Left ventricle myocardium inferior (tissue), 1 donor: ENCODE data around the gene BROX. TPM values are rescaled to one million over a fixed set of nuclear protein-coding genes. Genes with fewer than 3 reads are reported as not detected.

Experiments used
- DNase-seq: peaks from one replicate; pipeline ENCODE4 v3.0.0-alpha.2; 2020
- H3K27ac ChIP-seq: fragments of 200-600 bp; replicated peaks from 2 replicates; pipeline ENCODE4 v1.8.0; 2021
- H3K27me3 ChIP-seq: fragments of 200-600 bp; 2 replicates; pipeline ENCODE4 v1.8.0; 2021; ENCODE audit warnings: low read depth
- H3K36me3 ChIP-seq: fragments of 200-600 bp; 2 replicates; pipeline ENCODE4 v1.8.0; 2021
- H3K4me1 ChIP-seq: fragments of 200-600 bp; 2 replicates; pipeline ENCODE4 v1.8.0; 2021
- H3K4me3 ChIP-seq: fragments of 200-600 bp; 2 replicates; pipeline ENCODE4 v1.8.0; 2021; ENCODE audit warnings: mild to moderate bottlenecking, moderate library complexity
- H3K9me3 ChIP-seq: fragments of 200-600 bp; replicated peaks from 2 replicates; pipeline ENCODE4 v1.8.0; 2021
- intact Hi-C: fragments of 100-400 bp; cut with micrococcal nuclease; formaldehyde crosslinking; loops from one replicate; pipeline ENCODE4 v1.11.0; 2022
- total RNA-seq: library from RNA; stranded (reverse); fragmentation: NEBNext Ultra II Directional; extraction: Animal tissue kit (Norgen Biotek cat#: 25700); gene quantifications from one replicate; pipeline ENCODE4 v1.2.1, GENCODE V29; 2021
- TF ChIP-seq, protein P1 (sequence below): fragments of 200-600 bp; IDR thresholded peaks from 2 replicates; pipeline ENCODE4 v1.8.0; 2021; ENCODE audit warnings: antibody characterized with exemption, mild to moderate bottlenecking, borderline replicate concordance
- donor health status: DM: no; HTN: yes; CAD: no; lungs with severe emphysema.

BROX gene
- total RNA-seq, 1 donor from 2014 or later = 28.9 TPM

DNA sequence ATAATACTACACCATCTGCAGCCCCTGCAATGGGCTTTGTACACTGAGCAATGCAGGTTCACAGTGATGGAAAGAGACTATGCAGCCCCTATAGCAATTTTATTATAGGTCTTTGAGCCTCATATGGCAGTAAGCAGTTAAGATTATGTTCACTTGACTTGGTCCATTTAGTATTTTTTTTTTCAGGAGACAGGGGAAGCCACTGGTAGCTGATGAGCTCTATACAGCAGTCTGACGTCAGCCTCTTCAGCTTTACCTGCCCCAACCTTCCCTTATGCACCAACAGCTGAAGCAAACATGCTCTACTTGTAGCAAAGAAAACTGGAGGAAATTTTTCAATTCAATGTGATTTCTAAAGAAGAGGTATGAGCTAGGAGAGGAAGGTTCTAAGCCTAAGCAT is 32.3 kb upstream of the BROX start:
- no peak for DNase-seq
- no peaks in the 10 kb centered on the region for H3K27me3 ChIP-seq
- H3K4me1 ChIP-seq = no peaks in the 10 kb centered on the region
- H3K27ac ChIP-seq = no peak overlapping the region
- no peak overlapping the region for H3K4me3 ChIP-seq
- intact Hi-C loops = no loop called here
- peaks cover 36% of the 10 kb centered on the region for H3K36me3 ChIP-seq
- H3K9me3 ChIP-seq = no peaks in the 10 kb centered on the region
- TF ChIP-seq, protein P1, sequence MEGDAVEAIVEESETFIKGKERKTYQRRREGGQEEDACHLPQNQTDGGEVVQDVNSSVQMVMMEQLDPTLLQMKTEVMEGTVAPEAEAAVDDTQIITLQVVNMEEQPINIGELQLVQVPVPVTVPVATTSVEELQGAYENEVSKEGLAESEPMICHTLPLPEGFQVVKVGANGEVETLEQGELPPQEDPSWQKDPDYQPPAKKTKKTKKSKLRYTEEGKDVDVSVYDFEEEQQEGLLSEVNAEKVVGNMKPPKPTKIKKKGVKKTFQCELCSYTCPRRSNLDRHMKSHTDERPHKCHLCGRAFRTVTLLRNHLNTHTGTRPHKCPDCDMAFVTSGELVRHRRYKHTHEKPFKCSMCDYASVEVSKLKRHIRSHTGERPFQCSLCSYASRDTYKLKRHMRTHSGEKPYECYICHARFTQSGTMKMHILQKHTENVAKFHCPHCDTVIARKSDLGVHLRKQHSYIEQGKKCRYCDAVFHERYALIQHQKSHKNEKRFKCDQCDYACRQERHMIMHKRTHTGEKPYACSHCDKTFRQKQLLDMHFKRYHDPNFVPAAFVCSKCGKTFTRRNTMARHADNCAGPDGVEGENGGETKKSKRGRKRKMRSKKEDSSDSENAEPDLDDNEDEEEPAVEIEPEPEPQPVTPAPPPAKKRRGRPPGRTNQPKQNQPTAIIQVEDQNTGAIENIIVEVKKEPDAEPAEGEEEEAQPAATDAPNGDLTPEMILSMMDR = no peak

DNA sequence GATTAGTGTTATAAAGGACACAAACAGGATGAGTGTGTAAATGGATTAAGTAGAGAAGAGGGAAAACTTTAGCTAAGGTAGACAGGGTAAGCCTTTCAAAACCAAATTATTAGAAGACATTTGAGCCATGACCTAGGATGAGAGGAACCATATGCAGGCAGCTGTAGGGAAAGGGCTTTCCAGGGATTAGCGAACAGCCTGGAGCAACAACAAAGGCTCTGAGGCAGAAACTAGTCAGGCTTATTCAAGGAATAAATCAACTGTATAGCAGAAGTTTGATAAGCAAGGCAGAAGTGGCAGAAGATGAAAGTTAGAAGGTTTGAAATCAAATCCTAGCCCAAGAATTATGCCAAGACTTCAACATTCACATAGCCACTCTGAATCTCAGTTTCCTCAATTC is 21.3 kb upstream of the BROX start:
- Histone ChIP-seq H3K4me1 (no peaks in the 10 kb centered on the region), H3K27ac (no peak overlapping the region), H3K4me3 (no peak overlapping the region), H3K9me3 (no peaks in the 10 kb centered on the region), H3K27me3 (no peaks in the 10 kb centered on the region), H3K36me3 (peaks cover 31% of the 10 kb centered on the region)
- TF ChIP-seq, protein P1 = no peak
- intact Hi-C loops = no loop called here
- no peak for DNase-seq

GRCh38 chr1:222694927-222695326 is 17.4 kb upstream of the BROX start:
- H3K4me1 ChIP-seq = peaks cover 9% of the 10 kb centered on the region
- TF ChIP-seq, protein P1 = no peak
- no peaks in the 10 kb centered on the region for H3K9me3 ChIP-seq
- peaks cover 32% of the 10 kb centered on the region for H3K36me3 ChIP-seq
- no peak for DNase-seq
- intact Hi-C loops = no loop called here
- H3K27me3 ChIP-seq = no peaks in the 10 kb centered on the region
- H3K27ac ChIP-seq = no peak overlapping the region
- H3K4me3 ChIP-seq = no peak overlapping the region

GRCh38 chr1:222696741-222697140 is 15.6 kb upstream of the BROX start:
- intact Hi-C loops = no loop called here
- Histone ChIP-seq H3K27me3 (no peaks in the 10 kb centered on the region), H3K4me1 (peaks cover 9% of the 10 kb centered on the region), H3K9me3 (no peaks in the 10 kb centered on the region), H3K4me3 (no peak overlapping the region), H3K27ac (no peak overlapping the region), H3K36me3 (peaks cover 42% of the 10 kb centered on the region)
- TF ChIP-seq, protein P1 = no peak
- no peak for DNase-seq

DNA sequence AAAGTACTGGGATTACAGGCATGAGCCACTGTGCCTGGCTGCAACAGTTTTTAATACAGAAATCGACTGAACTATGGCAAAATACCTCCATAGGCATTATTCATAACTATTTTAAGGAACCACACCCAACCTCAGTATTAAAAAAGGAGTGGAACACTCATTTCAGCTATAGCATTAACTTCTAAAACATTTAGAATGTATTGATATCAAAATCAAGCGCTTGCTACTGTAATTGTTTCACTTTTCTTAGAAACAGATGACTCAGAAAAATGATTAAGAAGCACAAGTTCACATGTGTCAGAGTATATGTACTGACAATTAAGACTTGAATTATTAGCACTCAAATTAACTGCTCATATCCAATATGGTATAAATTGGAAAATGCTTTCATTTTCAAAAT is 15.2 kb upstream of the BROX start:
- intact Hi-C loops = no loop called here
- H3K27ac ChIP-seq = no peak overlapping the region
- H3K4me1 ChIP-seq = peaks cover 9% of the 10 kb centered on the region
- TF ChIP-seq, protein P1 = no peak
- no peaks in the 10 kb centered on the region for H3K9me3 ChIP-seq
- no peak for DNase-seq
- peaks cover 43% of the 10 kb centered on the region for H3K36me3 ChIP-seq
- no peak overlapping the region for H3K4me3 ChIP-seq
- H3K27me3 ChIP-seq = no peaks in the 10 kb centered on the region

GRCh38 chr1:222697826-222698225 is 14.5 kb upstream of the BROX start:
- Histone ChIP-seq H3K27ac (no peak overlapping the region), H3K36me3 (peaks cover 44% of the 10 kb centered on the region)
- intact Hi-C loops = no loop called here

More at GRCh38 chr1:222697826-222698225, 14.5 kb upstream of the BROX start:
- peaks cover 9% of the 10 kb centered on the region for H3K4me1 ChIP-seq
- no peak for DNase-seq
- H3K27me3 ChIP-seq = no peaks in the 10 kb centered on the region
- H3K4me3 ChIP-seq = no peak overlapping the region
- TF ChIP-seq, protein P1 = no peak
- H3K9me3 ChIP-seq = no peaks in the 10 kb centered on the region
